ENCODE data around the gene ABHD6. TPM values are rescaled to one million over a fixed set of nuclear protein-coding genes. Genes with fewer than 3 reads are reported as not detected.
A peak's percentile ranks its signal among the peaks of the same experiment; 100 is the strongest.

The ABHD6 gene
- total and polyA plus RNA-seq, 9 of the 15 experiments (the other 6 are each of a cell fraction or from before 2014, with no cell fraction given): 0.53 to 3.6 (median 2.5) TPM

GRCh38 chr3:58329150-58329921 is 91.7 kb downstream of the ABHD6 start:
- Histone ChIP-seq H3K4me2 (ENCODE audit: insufficient read depth, low read length) (no peak overlapping the region), H4K20me1 (replicated peaks; ENCODE audit: control insufficient read depth, insufficient read depth, low read length) (no peaks in the 10 kb centered on the region), H3K27me3 (ENCODE audit: control insufficient read depth in 2 of 2, insufficient read depth in 2 of 2, low read length in 2 of 2) (no peaks in the 10 kb centered on the region), H3K4me3 (no peak overlapping the region), H3K9me3 (replicated peaks; ENCODE audit: control insufficient read depth, insufficient read depth, low read depth, low read length) (no peaks in the 10 kb centered on the region), H2AFZ (ENCODE audit: low read depth, low read length) (peak overlapping the region; percentile 34), H3K36me3 (ENCODE audit: control insufficient read depth, insufficient read depth, low read length) (no peaks in the 10 kb centered on the region), H3K79me2 (ENCODE audit: control insufficient read depth, insufficient read depth, low read length) (peaks cover 14% of the 10 kb centered on the region), H3K4me1 (replicated peaks in 1 of 2; ENCODE audit: control insufficient read depth in 2 of 2, insufficient read depth in 2 of 2, low read length in 2 of 2) (peaks cover 16 to 17% of the 10 kb centered on the region in 2 experiments; a peak in 4 of 5 replicates), H3K9me1 (ENCODE audit: control insufficient read depth, insufficient read depth, low read length) (no peaks in the 10 kb centered on the region), H3K9ac (ENCODE audit: insufficient read depth in 1 of 2, low read depth in 2 of 2, low read length in 2 of 2) (no peak overlapping the region), H3K27ac (ENCODE audit: extremely low read depth, low read depth, low read length) (peak overlapping the region; percentile 37; the same call in 1 of the 3 replicates)
- WGBS (ENCODE audit: insufficient coverage, low coverage, missing lambda C conversion rate): 10% methylated on average over 8 of the region's 8 CpGs
- ATAC-seq: peak; percentile 40
- in situ Hi-C loops (cut with MboI): loop anchor here (5.0 kb wide), 1 partner anchor 83 kb away; no protein-coding TSS in a partner anchor
- intact Hi-C loops (cut with micrococcal nuclease): no loop called here
- BruUV-seq (replicated peaks): no TSS peak
- ChIA-PET POLR2A (interaction anchor here (0.9 to 1.3 kb wide), 2 partner anchors 9 to 21 kb away, joined by 3 to 4 read pairs; no protein-coding TSS in a partner anchor), CTCF (ENCODE audit: low intra/inter-chr PET ratio) (interaction anchor here (0.7 kb wide), 1 partner anchor 179 kb away, joined by 4 read pairs; no protein-coding TSS in a partner anchor)
- FAIRE-seq: peak; percentile 46
- peak in 2 of 4 experiments; percentile 31 to 66 for DNase-seq (ENCODE audit: extremely low read depth in 1 of 4, low spot score in 3 of 4)
- TF ChIP-seq, protein P1, sequence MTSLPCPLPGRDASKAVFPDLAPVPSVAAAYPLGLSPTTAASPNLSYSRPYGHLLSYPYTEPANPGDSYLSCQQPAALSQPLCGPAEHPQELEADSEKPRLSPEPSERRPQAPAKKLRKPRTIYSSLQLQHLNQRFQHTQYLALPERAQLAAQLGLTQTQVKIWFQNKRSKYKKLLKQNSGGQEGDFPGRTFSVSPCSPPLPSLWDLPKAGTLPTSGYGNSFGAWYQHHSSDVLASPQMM (CRISPR knock-in tag; IDR thresholded peaks at IDR 0.05): no peak
- TF ChIP-seq RHOXF2B (CRISPR knock-in tag; conservative IDR thresholded peaks at IDR 0.05) (no peak), HSF4 (CRISPR knock-in tag; IDR thresholded peaks at IDR 0.05; ENCODE audit: borderline replicate concordance) (no peak), OTX1 (CRISPR knock-in tag; IDR thresholded peaks at IDR 0.05) (no peak), TARDBP (IDR thresholded peaks at IDR 0.05) (no peak), HDAC2 (IDR thresholded peaks at IDR 0.05) (no peak), TCF3 (CRISPR knock-in tag; IDR thresholded peaks at IDR 0.05) (peak; percentile 70), NCOR1 (IDR thresholded peaks at IDR 0.05) (peak; percentile 58), SMARCA4 (IDR thresholded peaks at IDR 0.05) (peak; percentile 54), TEAD2 (tag; IDR thresholded peaks at IDR 0.05) (no peak), PBX2 (CRISPR knock-in tag; IDR thresholded peaks at IDR 0.05; ENCODE audit: low read depth) (no peak), PBX2 (tag; conservative IDR thresholded peaks at IDR 0.05; ENCODE audit: low read depth) (peak; percentile 64), ZNF77 (CRISPR knock-in tag; IDR thresholded peaks at IDR 0.05) (no peak), TCF7L2 (IDR thresholded peaks at IDR 0.05; ENCODE audit: low read depth, low read length) (no peak), HDAC1 (IDR thresholded peaks at IDR 0.05) (no peak), E2F6 (IDR thresholded peaks at IDR 0.05; ENCODE audit: borderline replicate concordance in 1 of 2, extremely low read depth in 1 of 2, insufficient read depth in 1 of 2, insufficient read length in 1 of 2, low read depth in 1 of 2, low read length in 1 of 2, poor library complexity in 1 of 2, severe bottlenecking in 1 of 2) (no peak), RCOR1 (IDR thresholded peaks at IDR 0.05; ENCODE audit: borderline replicate concordance in 1 of 2, low read depth in 2 of 2, low read length in 2 of 2) (no peak)
- TF ChIP-seq, protein P2, sequence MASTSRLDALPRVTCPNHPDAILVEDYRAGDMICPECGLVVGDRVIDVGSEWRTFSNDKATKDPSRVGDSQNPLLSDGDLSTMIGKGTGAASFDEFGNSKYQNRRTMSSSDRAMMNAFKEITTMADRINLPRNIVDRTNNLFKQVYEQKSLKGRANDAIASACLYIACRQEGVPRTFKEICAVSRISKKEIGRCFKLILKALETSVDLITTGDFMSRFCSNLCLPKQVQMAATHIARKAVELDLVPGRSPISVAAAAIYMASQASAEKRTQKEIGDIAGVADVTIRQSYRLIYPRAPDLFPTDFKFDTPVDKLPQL (IDR thresholded peaks at IDR 0.05; ENCODE audit: extremely low read depth, insufficient read length): no peak

Measured in K562 (cell line).